IPS-18a (cell line): ENCODE measurements around the gene EZH2.

ENCODE experiments used
- H3K27ac ChIP-seq: one replicate; pipeline ENCODE4 v1.5.1; 2013; ENCODE audit warnings: low read length
- H3K27me3 ChIP-seq: one replicate; pipeline ENCODE4 v1.6.1; 2013; ENCODE audit warnings: mild to moderate bottlenecking, low read length; ENCODE audit not compliant: control insufficient read depth, insufficient read depth
- H3K36me3 ChIP-seq: one replicate; pipeline ENCODE4 v1.6.1; 2013; ENCODE audit warnings: low read depth, low read length; ENCODE audit not compliant: control insufficient read depth
- H3K4me1 ChIP-seq: one replicate; pipeline ENCODE4 v1.6.1; 2013; ENCODE audit warnings: low read depth, low read length; ENCODE audit not compliant: control insufficient read depth
- H3K4me3 ChIP-seq: one replicate; pipeline ENCODE4 v1.5.1; 2013; ENCODE audit warnings: low read length
- H3K9ac ChIP-seq: one replicate; pipeline ENCODE4 v1.6.1; 2013; ENCODE audit warnings: mild to moderate bottlenecking, low read length, moderate library complexity
- H3K9me3 ChIP-seq: one replicate; pipeline ENCODE4 v1.6.1; 2013; ENCODE audit warnings: low read depth, low read length; ENCODE audit not compliant: control insufficient read depth

Gene EZH2

GRCh38 chr7:148852272-148852671, 31.8 kb downstream of the EZH2 start:
- peaks cover 34% of the 10 kb centered on the region for H3K4me1 ChIP-seq
- H3K9ac ChIP-seq = no peak overlapping the region
- H3K4me3 ChIP-seq = no peak overlapping the region
- H3K9me3 ChIP-seq = no peaks in the 10 kb centered on the region
- no peaks in the 10 kb centered on the region for H3K27me3 ChIP-seq
- H3K27ac ChIP-seq = no peak overlapping the region
- no peaks in the 10 kb centered on the region for H3K36me3 ChIP-seq

GRCh38 chr7:148850564-148850963, 33.5 kb downstream of the EZH2 start:
- Histone ChIP-seq H3K36me3 (peaks cover 3% of the 10 kb centered on the region), H3K27me3 (no peaks in the 10 kb centered on the region), H3K27ac (no peak overlapping the region), H3K9me3 (no peaks in the 10 kb centered on the region), H3K9ac (no peak overlapping the region), H3K4me1 (peaks cover 34% of the 10 kb centered on the region), H3K4me3 (no peak overlapping the region)

- H3K27me3 ChIP-seq = no peaks in the 10 kb centered on the region
- no peak overlapping the region for H3K9ac ChIP-seq
- no peaks in the 10 kb centered on the region for H3K9me3 ChIP-seq
- no peak overlapping the region for H3K27ac ChIP-seq
- H3K36me3 ChIP-seq = peaks cover 3% of the 10 kb centered on the region
- H3K4me3 ChIP-seq = no peak overlapping the region
- peaks cover 34% of the 10 kb centered on the region for H3K4me1 ChIP-seq
Observed at GRCh38 chr7:148849393-148850098, 34.5 kb downstream of the EZH2 start.

- Histone ChIP-seq H3K27me3 (no peaks in the 10 kb centered on the region), H3K36me3 (peaks cover 3% of the 10 kb centered on the region), H3K9ac (no peak overlapping the region), H3K4me3 (no peak overlapping the region), H3K27ac (no peak overlapping the region), H3K9me3 (no peaks in the 10 kb centered on the region), H3K4me1 (peaks cover 34% of the 10 kb centered on the region)
Observed at GRCh38 chr7:148847815-148848734, 36.0 kb downstream of the EZH2 start.

GRCh38 chr7:148838905-148839304, 45.2 kb downstream of the EZH2 start:
- Histone ChIP-seq H3K4me1 (no peaks in the 10 kb centered on the region), H3K9me3 (no peaks in the 10 kb centered on the region), H3K36me3 (no peaks in the 10 kb centered on the region), H3K4me3 (no peak overlapping the region), H3K27ac (no peak overlapping the region), H3K9ac (no peak overlapping the region), H3K27me3 (no peaks in the 10 kb centered on the region)

GRCh38 chr7:148835854-148836253, 48.2 kb downstream of the EZH2 start:
- Histone ChIP-seq H3K9ac (no peak overlapping the region), H3K27ac (no peak overlapping the region), H3K36me3 (peaks cover 6% of the 10 kb centered on the region), H3K4me1 (no peaks in the 10 kb centered on the region), H3K27me3 (no peaks in the 10 kb centered on the region), H3K4me3 (no peak overlapping the region), H3K9me3 (no peaks in the 10 kb centered on the region)

- H3K4me3 ChIP-seq = no peak overlapping the region
- no peaks in the 10 kb centered on the region for H3K4me1 ChIP-seq
- peaks cover 14% of the 10 kb centered on the region for H3K36me3 ChIP-seq
- no peaks in the 10 kb centered on the region for H3K27me3 ChIP-seq
- H3K9ac ChIP-seq = no peak overlapping the region
- H3K27ac ChIP-seq = no peak overlapping the region
- H3K9me3 ChIP-seq = no peaks in the 10 kb centered on the region
Observed at GRCh38 chr7:148834605-148835004, 49.5 kb downstream of the EZH2 start.

GRCh38 chr7:148831782-148832181, 52.3 kb downstream of the EZH2 start:
- Histone ChIP-seq H3K4me3 (no peak overlapping the region), H3K9me3 (no peaks in the 10 kb centered on the region), H3K27ac (no peak overlapping the region), H3K4me1 (no peaks in the 10 kb centered on the region), H3K27me3 (no peaks in the 10 kb centered on the region), H3K9ac (no peak overlapping the region), H3K36me3 (peaks cover 38% of the 10 kb centered on the region)

- no peaks in the 10 kb centered on the region for H3K9me3 ChIP-seq
- H3K27me3 ChIP-seq = no peaks in the 10 kb centered on the region
- no peaks in the 10 kb centered on the region for H3K4me1 ChIP-seq
- no peak overlapping the region for H3K27ac ChIP-seq
- no peak overlapping the region for H3K9ac ChIP-seq
- H3K36me3 ChIP-seq = peaks cover 45% of the 10 kb centered on the region
- H3K4me3 ChIP-seq = no peak overlapping the region
Observed at GRCh38 chr7:148830897-148831692, 53.0 kb downstream of the EZH2 start.

GRCh38 chr7:148828965-148829364, 55.1 kb downstream of the EZH2 start:
- Histone ChIP-seq H3K9ac (no peak overlapping the region), H3K27me3 (no peaks in the 10 kb centered on the region), H3K27ac (no peak overlapping the region), H3K36me3 (peaks cover 53% of the 10 kb centered on the region), H3K4me3 (no peak overlapping the region), H3K9me3 (no peaks in the 10 kb centered on the region), H3K4me1 (no peaks in the 10 kb centered on the region)

- Histone ChIP-seq H3K27me3 (no peaks in the 10 kb centered on the region), H3K9me3 (no peaks in the 10 kb centered on the region), H3K4me3 (no peak overlapping the region), H3K9ac (no peak overlapping the region), H3K27ac (no peak overlapping the region), H3K4me1 (no peaks in the 10 kb centered on the region), H3K36me3 (peaks cover 45% of the 10 kb centered on the region)
Observed at GRCh38 chr7:148825338-148825737, 58.8 kb downstream of the EZH2 start.
